HUES48 (cell line): Measurements from ENCODE around the gene CRIP2.

Experiments
- H3K27ac ChIP-seq: one replicate; pipeline ENCODE4 v1.7.0; 2013; ENCODE audit warnings: low read depth, low read length, inconsistent platforms
- H3K27me3 ChIP-seq: 2 replicates; pipeline ENCODE4 v1.6.1; 2013; ENCODE audit warnings: mild to moderate bottlenecking, low read length; ENCODE audit not compliant: control insufficient read depth, insufficient read depth
- H3K36me3 ChIP-seq: 2 replicates; pipeline ENCODE4 v1.6.1; 2013; ENCODE audit warnings: low read length; ENCODE audit not compliant: control insufficient read depth, insufficient read depth
- H3K4me1 ChIP-seq: 2 replicates; pipeline ENCODE4 v1.6.1; 2013; ENCODE audit warnings: mild to moderate bottlenecking, low read length; ENCODE audit not compliant: control insufficient read depth, insufficient read depth
- H3K4me3 ChIP-seq: 2 replicates; pipeline ENCODE4 v1.5.1; 2013; ENCODE audit warnings: mild to moderate bottlenecking, low read depth, low read length
- H3K9ac ChIP-seq: 2 replicates; pipeline ENCODE4 v1.6.1; 2013; ENCODE audit warnings: mild to moderate bottlenecking, low read depth, low read length, moderate library complexity
- H3K9me3 ChIP-seq: 2 replicates; pipeline ENCODE4 v1.6.1; 2013; ENCODE audit warnings: low read length; ENCODE audit not compliant: control insufficient read depth, insufficient read depth

The CRIP2 gene

GRCh38 chr14:105444859-105445258 is 29.8 kb upstream of the CRIP2 start:
- peaks cover 42% of the 10 kb centered on the region for H3K36me3 ChIP-seq
- no peak overlapping the region for H3K9ac ChIP-seq
- no peak overlapping the region for H3K4me3 ChIP-seq
- H3K4me1 ChIP-seq, result no peaks in the 10 kb centered on the region
- no peak overlapping the region for H3K27ac ChIP-seq
- no peaks in the 10 kb centered on the region for H3K9me3 ChIP-seq
- no peaks in the 10 kb centered on the region for H3K27me3 ChIP-seq

GRCh38 chr14:105445290-105445689 is 29.3 kb upstream of the CRIP2 start:
- Histone ChIP-seq H3K9ac (no peak overlapping the region), H3K36me3 (peaks cover 42% of the 10 kb centered on the region), H3K4me3 (no peak overlapping the region), H3K27me3 (no peaks in the 10 kb centered on the region), H3K9me3 (no peaks in the 10 kb centered on the region), H3K4me1 (no peaks in the 10 kb centered on the region), H3K27ac (no peak overlapping the region)

- Histone ChIP-seq H3K9ac (no peak overlapping the region), H3K9me3 (no peaks in the 10 kb centered on the region), H3K27ac (no peak overlapping the region), H3K27me3 (no peaks in the 10 kb centered on the region), H3K36me3 (peaks cover 44% of the 10 kb centered on the region), H3K4me1 (no peaks in the 10 kb centered on the region), H3K4me3 (no peak overlapping the region)
Measured at GRCh38 chr14:105445901-105446845, 28.4 kb upstream of the CRIP2 start.

GRCh38 chr14:105446971-105447370 is 27.6 kb upstream of the CRIP2 start:
- H3K27ac ChIP-seq, result no peak overlapping the region
- H3K36me3 ChIP-seq, result peaks cover 47% of the 10 kb centered on the region
- H3K27me3 ChIP-seq, result no peaks in the 10 kb centered on the region
- H3K9ac ChIP-seq, result no peak overlapping the region
- H3K4me3 ChIP-seq, result no peak overlapping the region
- H3K9me3 ChIP-seq, result no peaks in the 10 kb centered on the region
- H3K4me1 ChIP-seq, result no peaks in the 10 kb centered on the region

GRCh38 chr14:105447651-105448640 is 26.7 kb upstream of the CRIP2 start:
- Histone ChIP-seq H3K9ac (no peak overlapping the region), H3K27me3 (no peaks in the 10 kb centered on the region), H3K4me3 (no peak overlapping the region), H3K27ac (no peak overlapping the region), H3K4me1 (no peaks in the 10 kb centered on the region), H3K36me3 (peaks cover 47% of the 10 kb centered on the region), H3K9me3 (no peaks in the 10 kb centered on the region)

- Histone ChIP-seq H3K4me1 (no peaks in the 10 kb centered on the region), H3K4me3 (no peak overlapping the region), H3K27ac (no peak overlapping the region), H3K36me3 (peaks cover 51% of the 10 kb centered on the region), H3K9ac (no peak overlapping the region), H3K9me3 (no peaks in the 10 kb centered on the region), H3K27me3 (no peaks in the 10 kb centered on the region)
Measured at GRCh38 chr14:105448706-105449111, 25.9 kb upstream of the CRIP2 start.

GRCh38 chr14:105449276-105450122 is 25.1 kb upstream of the CRIP2 start:
- Histone ChIP-seq H3K36me3 (peaks cover 59% of the 10 kb centered on the region), H3K9ac (no peak overlapping the region), H3K27me3 (no peaks in the 10 kb centered on the region), H3K4me1 (no peaks in the 10 kb centered on the region), H3K27ac (no peak overlapping the region), H3K4me3 (no peak overlapping the region), H3K9me3 (no peaks in the 10 kb centered on the region)

GRCh38 chr14:105450123-105450505 is 24.5 kb upstream of the CRIP2 start:
- peaks cover 63% of the 10 kb centered on the region for H3K36me3 ChIP-seq

GRCh38 chr14:105450864-105451720 is 23.5 kb upstream of the CRIP2 start:
- Histone ChIP-seq H3K9ac (no peak overlapping the region), H3K36me3 (peaks cover 63% of the 10 kb centered on the region), H3K4me1 (no peaks in the 10 kb centered on the region), H3K27ac (no peak overlapping the region), H3K9me3 (no peaks in the 10 kb centered on the region), H3K27me3 (no peaks in the 10 kb centered on the region), H3K4me3 (no peak overlapping the region)

More at GRCh38 chr14:105450123-105450505, 24.5 kb upstream of the CRIP2 start:
- Histone ChIP-seq H3K4me1 (no peaks in the 10 kb centered on the region), H3K27me3 (no peaks in the 10 kb centered on the region), H3K9ac (no peak overlapping the region), H3K9me3 (no peaks in the 10 kb centered on the region), H3K27ac (no peak overlapping the region), H3K4me3 (no peak overlapping the region)

GRCh38 chr14:105452963-105453362 is 21.7 kb upstream of the CRIP2 start:
- H3K36me3 ChIP-seq, result peaks cover 79% of the 10 kb centered on the region
- no peak overlapping the region for H3K27ac ChIP-seq
- no peak overlapping the region for H3K9ac ChIP-seq
- H3K4me1 ChIP-seq, result no peaks in the 10 kb centered on the region
- no peak overlapping the region for H3K4me3 ChIP-seq
- H3K9me3 ChIP-seq, result no peaks in the 10 kb centered on the region
- H3K27me3 ChIP-seq, result no peaks in the 10 kb centered on the region
